GM18867 (cell line): ENCODE measurements around the gene CHIA.
A peak's percentile ranks its signal among the peaks of the same experiment; 100 is the strongest.
"Not testable (repeated sequence)": the region's sequence is repeated elsewhere in the genome, so short reads cannot be mapped to it uniquely, and the experiment has no call there.

Source experiments
- ATAC-seq: cut with Tn5 transposase; IDR thresholded peaks from one replicate; pipeline ENCODE4 v1.9.1; 2021; ENCODE audit warnings: mild to moderate bottlenecking, moderate library complexity; ENCODE audit not compliant: unreplicated experiment

Gene CHIA

DNA sequence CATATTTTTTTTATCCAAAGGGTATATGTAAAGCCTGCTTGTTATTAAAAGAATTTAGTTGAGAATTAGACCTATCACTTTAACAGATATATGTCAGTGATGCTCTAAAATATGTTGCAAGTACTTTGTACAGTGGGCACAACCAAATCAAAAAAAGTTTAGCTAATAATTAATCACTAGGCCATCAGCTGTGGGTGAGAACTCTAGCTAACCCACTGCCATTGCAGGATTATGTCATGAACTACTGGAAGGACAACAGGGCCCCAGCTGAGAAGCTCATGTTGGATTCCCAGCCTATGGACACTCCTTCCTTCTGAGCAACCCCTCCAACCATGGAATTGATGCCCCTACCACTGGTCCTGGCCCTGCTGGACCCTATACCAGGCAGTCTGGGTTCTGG is 6.8 kb upstream of the CHIA start:
- ATAC-seq, result no peak

DNA sequence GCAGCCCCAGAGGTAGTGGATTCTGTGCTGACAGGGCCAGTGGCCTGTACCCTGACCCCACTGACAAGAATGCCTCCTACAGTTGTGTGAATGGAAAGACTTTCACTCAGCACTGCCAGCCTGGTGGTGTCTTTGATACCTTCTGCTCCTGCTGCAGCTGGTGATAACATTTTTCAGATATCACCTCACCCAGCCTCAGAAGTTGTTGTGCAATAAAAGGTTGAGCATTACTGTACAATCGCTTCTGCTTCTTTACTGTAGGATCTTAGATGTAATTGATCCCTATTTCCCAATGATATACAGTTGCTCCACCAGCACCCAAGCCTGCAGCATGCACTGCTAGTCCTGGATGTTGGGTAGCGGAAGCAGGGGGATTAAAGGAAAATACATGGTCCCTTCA is 4.8 kb upstream of the CHIA start:
- ATAC-seq, result no peak

DNA sequence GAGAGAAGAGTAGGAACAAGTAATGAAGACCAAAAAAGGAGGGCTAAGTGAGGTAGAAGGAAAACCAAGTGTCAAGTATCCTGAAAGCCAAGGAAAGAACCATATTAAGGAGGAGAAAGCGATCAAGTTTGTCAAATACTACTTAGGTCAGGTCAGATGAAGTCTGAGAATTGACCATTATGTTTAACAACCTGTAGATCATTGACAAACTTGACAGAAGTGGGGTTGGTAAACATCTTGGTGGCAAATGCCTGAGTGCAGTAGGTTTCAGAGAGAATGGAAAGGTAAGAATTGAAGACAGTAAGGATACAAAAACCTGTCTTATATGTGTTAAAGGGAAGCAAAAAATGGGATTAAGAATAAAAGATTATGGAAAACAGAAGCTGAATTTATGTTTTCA is 3.7 kb upstream of the CHIA start:
- ATAC-seq, result no peak

GRCh38 chr1:111289371-111289770 is 1.3 kb upstream of the CHIA start:
- no peak for ATAC-seq

- no peak for ATAC-seq
Measured at GRCh38 chr1:111290104-111290503, 547 bp upstream of the CHIA start.

- ATAC-seq, result no peak
Measured at GRCh38 chr1:111294390-111294789, 3.7 kb downstream of the CHIA start.

DNA sequence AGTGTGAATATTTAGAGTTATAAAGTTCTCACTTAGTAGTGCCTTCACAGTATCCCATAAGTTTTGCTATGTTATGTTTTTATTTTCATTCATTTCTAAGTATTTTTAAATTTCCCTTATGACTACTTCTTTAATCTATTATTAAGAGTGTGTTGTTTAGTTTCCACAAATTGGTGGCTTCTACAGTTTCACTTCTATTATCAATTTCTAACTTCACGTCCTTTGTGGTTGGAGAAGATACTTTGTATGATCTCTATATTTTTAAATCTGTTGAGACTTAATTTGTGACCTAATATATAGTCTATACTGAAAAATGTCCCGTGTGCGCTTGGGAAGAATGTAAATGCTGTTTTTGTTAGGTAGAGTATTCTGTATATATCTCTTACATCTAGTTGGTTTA is 11.7 kb downstream of the CHIA start:
- ATAC-seq, result no peak

- ATAC-seq, result no peak
Measured at GRCh38 chr1:111309690-111310089, 19.0 kb downstream of the CHIA start.

DNA sequence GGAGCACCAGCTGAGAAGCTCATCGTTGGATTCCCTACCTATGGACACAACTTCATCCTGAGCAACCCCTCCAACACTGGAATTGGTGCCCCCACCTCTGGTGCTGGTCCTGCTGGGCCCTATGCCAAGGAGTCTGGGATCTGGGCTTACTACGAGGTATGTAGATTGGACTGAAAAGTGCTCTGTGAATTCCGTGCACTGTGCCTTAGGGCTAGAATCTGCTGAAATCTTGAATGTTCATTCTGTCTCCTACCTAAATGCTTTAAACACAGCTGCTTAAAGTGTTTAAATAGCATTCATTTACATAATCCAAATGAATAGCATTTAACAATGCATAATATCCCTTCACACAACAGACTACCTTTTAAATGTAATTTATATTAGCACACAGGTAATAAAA is 27.9 kb downstream of the CHIA start:
- no peak for ATAC-seq

- ATAC-seq, result no peak
Measured at GRCh38 chr1:111320066-111320879, 29.6 kb downstream of the CHIA start.

DNA sequence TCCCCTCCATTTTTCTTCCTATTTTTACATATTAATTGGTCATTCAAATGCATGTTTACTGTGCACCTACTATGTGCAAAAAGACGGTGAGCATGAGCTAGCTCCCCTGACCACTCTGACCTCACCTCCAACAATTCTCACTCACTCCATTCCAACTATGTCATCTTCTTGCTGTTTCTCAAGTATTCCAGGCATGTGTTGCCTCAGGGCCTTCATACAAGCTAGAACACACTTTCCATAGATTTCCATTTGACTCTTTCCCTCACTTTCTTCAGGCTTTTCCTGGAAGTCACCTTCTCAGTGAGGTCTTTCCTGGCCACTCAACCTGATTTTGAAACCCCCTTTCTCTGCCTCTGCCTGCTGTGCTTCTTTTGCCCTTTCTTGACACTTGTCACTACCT is 32.6 kb downstream of the CHIA start:
- ATAC-seq, result no peak

GRCh38 chr1:111332190-111332589 is 41.5 kb downstream of the CHIA start:
- ATAC-seq, result peak; percentile 74

- ATAC-seq, result peak; percentile 45
Measured at GRCh38 chr1:111334169-111334568, 43.5 kb downstream of the CHIA start.

GRCh38 chr1:111335214-111335877 is 44.7 kb downstream of the CHIA start:
- ATAC-seq, result not testable (repeated sequence)

DNA sequence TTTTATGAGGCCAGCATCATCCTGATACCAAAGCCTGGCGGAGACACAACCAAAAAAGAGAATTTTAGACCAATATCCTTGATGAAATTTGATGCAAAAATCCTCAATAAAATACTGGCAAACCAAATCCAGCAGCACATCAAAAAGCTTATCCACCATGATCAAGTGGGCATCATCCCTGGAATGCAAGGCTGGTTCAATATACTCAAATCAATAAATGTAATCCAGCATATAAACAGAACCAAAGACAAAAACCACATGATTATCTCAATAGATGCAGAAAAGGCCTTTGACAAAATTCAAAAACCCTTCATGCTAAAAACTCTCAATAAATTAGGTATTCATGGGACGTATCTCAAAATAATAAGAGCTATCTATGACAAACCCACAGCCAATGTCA is 48.2 kb downstream of the CHIA start:
- ATAC-seq, result not testable (repeated sequence)

DNA sequence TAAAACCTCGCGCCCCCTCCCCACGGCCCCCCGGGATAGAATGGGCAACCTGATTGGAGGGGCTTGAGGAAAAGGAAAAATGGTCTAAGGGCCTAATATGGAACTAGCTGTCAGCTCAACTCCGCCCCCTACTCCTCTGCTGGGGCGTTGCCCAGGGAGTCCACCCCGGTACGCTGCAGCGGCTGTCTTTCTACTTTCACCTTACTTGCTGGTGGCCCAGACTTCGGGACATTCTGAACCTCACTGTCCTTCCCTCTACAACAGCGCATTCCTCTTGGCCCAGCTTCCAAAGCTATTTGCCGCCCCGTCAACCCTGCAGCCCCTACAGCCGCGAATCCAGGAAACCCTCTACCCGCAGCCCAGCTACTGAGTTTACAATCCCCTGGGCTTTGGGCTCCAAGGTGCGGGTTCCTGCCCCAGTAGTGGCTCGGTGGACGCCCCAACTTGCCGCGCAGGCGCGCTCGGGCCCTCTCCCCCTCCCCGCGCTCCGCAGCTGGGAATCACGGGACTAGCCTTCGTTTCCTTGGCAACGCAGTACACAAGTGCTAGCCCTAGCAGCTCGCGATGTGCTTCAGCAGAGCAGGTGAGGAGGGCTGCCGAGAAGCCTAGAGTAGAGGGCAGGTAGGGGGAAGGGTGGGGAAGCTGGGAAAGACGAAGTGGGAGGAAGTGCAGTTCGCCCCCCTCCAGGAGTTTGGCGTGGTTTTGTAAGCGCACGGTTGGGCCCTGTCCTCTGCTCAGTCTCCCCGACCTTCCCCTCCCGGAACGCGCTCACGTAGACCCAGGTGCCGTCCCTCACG is 55.6 kb downstream of the CHIA start:
- peak; percentile 92 for ATAC-seq

DNA sequence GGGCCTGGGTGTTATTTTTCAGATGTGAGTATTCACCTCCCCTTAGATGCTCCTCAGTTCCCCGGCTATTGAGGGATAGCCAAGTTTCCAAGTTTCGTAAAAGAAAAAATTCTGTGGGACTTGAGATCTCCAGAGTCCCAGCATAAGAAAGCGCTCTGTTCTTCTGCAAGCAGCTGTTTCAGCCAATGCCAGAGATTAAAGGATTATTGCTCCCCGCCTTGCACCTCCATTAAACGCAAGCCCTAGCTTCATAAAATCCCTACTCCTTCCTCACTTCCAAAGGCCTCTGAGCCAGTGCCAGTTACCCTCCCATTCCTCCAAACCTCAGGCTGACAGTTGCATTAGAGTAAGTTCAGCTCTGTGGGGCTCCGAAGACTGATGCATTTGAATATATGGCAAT is 56.4 kb downstream of the CHIA start:
- no peak for ATAC-seq

DNA sequence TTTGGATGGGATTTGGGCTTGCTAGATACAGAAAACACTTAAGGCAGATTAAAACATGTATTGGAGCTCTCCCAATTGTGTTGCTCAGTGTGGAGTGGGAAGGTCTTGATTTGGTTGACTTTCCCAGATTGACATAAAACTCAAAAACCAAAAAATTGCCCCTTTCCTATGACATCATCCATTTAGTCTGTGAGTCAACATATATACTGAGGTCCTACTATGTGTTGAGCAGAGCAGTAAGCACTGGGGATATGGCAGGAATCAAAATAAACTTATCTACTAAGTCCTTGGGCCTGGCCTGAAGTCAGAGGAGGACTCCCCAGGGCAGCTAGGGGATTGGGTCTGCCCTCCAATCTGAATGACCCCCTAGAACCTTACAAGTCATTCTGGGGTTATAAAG is 61.0 kb downstream of the CHIA start:
- no peak for ATAC-seq

- ATAC-seq, result no peak
Measured at GRCh38 chr1:111354584-111354983, 63.9 kb downstream of the CHIA start.

- no peak for ATAC-seq
Measured at GRCh38 chr1:111358964-111359363, 68.3 kb downstream of the CHIA start.

DNA sequence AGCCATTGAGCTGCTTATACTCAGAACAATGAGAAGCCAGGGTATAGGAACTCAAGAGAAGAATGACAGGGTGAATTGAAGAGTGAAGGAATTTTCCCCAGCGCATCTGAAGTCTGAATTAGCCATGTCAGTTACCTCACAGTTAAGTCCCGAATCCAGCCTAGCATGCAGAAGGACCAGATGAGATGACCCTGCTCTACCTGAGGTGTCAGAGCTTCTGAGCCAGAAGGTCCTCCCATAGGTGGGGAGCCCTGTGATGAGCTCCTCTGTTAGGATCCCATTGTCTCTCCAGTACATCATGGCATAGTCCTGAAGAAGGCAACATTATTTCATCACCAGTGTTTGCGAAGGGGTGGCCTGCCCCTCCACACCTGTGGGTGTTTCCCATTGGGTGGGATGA is 68.7 kb downstream of the CHIA start:
- no peak for ATAC-seq

DNA sequence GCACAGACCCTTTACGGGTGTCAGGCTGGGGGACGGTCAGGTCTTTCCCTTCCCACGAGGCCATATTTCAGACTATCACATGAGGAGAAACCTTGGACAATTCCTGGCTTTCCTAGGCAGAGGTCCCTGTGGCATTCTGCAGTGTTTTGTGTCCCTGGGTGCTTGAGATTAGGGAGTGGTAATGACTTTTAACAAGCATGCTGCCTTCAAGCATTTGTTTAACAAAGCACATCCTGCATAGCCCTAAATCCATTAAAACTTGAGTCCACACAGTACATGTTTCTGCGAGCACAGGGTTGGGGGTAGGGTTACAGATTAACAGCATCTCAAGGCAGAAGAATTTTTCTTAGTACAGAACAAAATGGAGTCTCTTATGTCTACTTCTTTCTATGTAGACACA is 69.6 kb downstream of the CHIA start:
- ATAC-seq, result not testable (repeated sequence)
